OCI-LY7 (cell line): Measurements from ENCODE around the gene ABR. TPM values are rescaled to one million over a fixed set of nuclear protein-coding genes. Genes with fewer than 3 reads are reported as not detected.

Experiments
- BruUV-seq: library from RNA; stranded (reverse); fragments of 400-500 nt; replicated peaks from 2 replicates; lab custom pipeline; 2021; lab: Mats Ljungman, UMichigan
- CTCF ChIA-PET: fragments of 300-600 bp; sonication (Branson Sonifier 250); formaldehyde crosslinking; loops from one replicate; lab custom pipeline; 2022; ENCODE audit warnings: antibody characterized with exemption; ENCODE audit not compliant: unreplicated experiment; lab: Charles Lee
- POLR2A ChIA-PET: fragments of 300-600 bp; sonication (Branson Sonifier 250); formaldehyde crosslinking; loops from one replicate; lab custom pipeline; 2022; ENCODE audit warnings: antibody characterized with exemption; lab: Charles Lee
- DNase-seq: peaks from one replicate; pipeline ENCODE4 v3.0.0-alpha.2; 2015; ENCODE audit warnings: low spot score
- H2AFZ ChIP-seq: fragments of 200-600 bp; sonication (generic), shearing (Covaris generic); 2 replicates; pipeline ENCODE4 v1.6.1; 2014; ENCODE audit warnings: mild to moderate bottlenecking, antibody characterized with exemption, low read length, moderate library complexity
- H3K27ac ChIP-seq: fragments of 200-600 bp; sonication (generic); 2 replicates; pipeline ENCODE4 v1.5.1; 2014; ENCODE audit warnings: mixed run types, low read depth, mild to moderate bottlenecking, moderate library complexity, low read length, inconsistent platforms; ENCODE audit not compliant: poor library complexity, severe bottlenecking
- H3K36me3 ChIP-seq: fragments of 200-600 bp; sonication (generic); 2 replicates; pipeline ENCODE4 v1.6.1; 2014; ENCODE audit warnings: mild to moderate bottlenecking, antibody characterized with exemption, low read length, moderate library complexity, mixed read lengths; ENCODE audit not compliant: insufficient read depth
- H3K4me1 ChIP-seq: fragments of 200-600 bp; sonication (generic); 2 replicates; pipeline ENCODE4 v1.5.1; 2014; ENCODE audit warnings: mild to moderate bottlenecking, low read length; ENCODE audit not compliant: insufficient read depth, poor library complexity, severe bottlenecking
- H3K4me2 ChIP-seq: fragments of 200-600 bp; sonication (generic); 2 replicates; pipeline ENCODE4 v1.6.1; 2014; ENCODE audit warnings: mild to moderate bottlenecking, low read length
- H3K4me3 ChIP-seq: fragments of 200-600 bp; sonication (generic); 2 replicates; pipeline ENCODE4 v1.5.1; 2014; ENCODE audit warnings: mild to moderate bottlenecking, low read depth, low read length; ENCODE audit not compliant: poor library complexity, severe bottlenecking
- H3K79me2 ChIP-seq: fragments of 200-600 bp; sonication (generic); 2 replicates; pipeline ENCODE4 v1.6.1; 2016; ENCODE audit warnings: low read depth, mild to moderate bottlenecking, low read length, moderate library complexity, mixed read lengths; ENCODE audit not compliant: insufficient read depth
- H3K9me2 ChIP-seq: fragments of 200-600 bp; sonication (generic); 2 replicates; pipeline ENCODE4 v1.6.1; 2016; ENCODE audit warnings: mild to moderate bottlenecking, low read length, mixed read lengths; ENCODE audit not compliant: insufficient read depth
- H3K9me3 ChIP-seq: fragments of 200-600 bp; sonication (generic); 2 replicates; pipeline ENCODE4 v1.6.1; 2014; ENCODE audit warnings: mild to moderate bottlenecking, mixed run types, low read length, mixed read lengths
- H4K20me1 ChIP-seq: fragments of 200-600 bp; sonication (generic); 2 replicates; pipeline ENCODE4 v1.6.1; 2014; ENCODE audit warnings: mild to moderate bottlenecking, antibody characterized with exemption, low read length, moderate library complexity, mixed read lengths; ENCODE audit not compliant: insufficient read depth
- EZH2phosphoT487 ChIP-seq: fragments of 200-600 bp; sonication (generic); IDR thresholded peaks from 2 replicates; pipeline ENCODE4 v1.6.1; 2018; ENCODE audit warnings: low read depth, borderline replicate concordance, mild to moderate bottlenecking, mixed run types, antibody characterized with exemption, low read length, moderate library complexity, mixed read lengths
- intact Hi-C: fragments of 100-400 bp; cut with micrococcal nuclease; formaldehyde crosslinking; loops from one replicate; pipeline ENCODE4 v1.10.0; 2022; ENCODE audit not compliant: unreplicated experiment
- total RNA-seq, 2 experiments: library from RNA; depleted of rRNA in 1 of 2; stranded (reverse); fragments of >200 nt in 1 of 2; shearing (Covaris generic) in 1 of 2; gene quantifications; 2 replicates each; pipeline ENCODE4 v1.2.3, GENCODE V29; 2014 to 2022
- TF ChIP-seq, protein P1 (sequence below): fragments of 200-600 bp; sonication (generic); conservative IDR thresholded peaks from 2 replicates; pipeline ENCODE4 v1.5.1; 2014; ENCODE audit warnings: mild to moderate bottlenecking, antibody characterized with exemption, low read length, moderate library complexity, mixed read lengths

ABR gene
- total RNA-seq, 2 experiments from 2014 or later: 164 to 181 TPM

DNA sequence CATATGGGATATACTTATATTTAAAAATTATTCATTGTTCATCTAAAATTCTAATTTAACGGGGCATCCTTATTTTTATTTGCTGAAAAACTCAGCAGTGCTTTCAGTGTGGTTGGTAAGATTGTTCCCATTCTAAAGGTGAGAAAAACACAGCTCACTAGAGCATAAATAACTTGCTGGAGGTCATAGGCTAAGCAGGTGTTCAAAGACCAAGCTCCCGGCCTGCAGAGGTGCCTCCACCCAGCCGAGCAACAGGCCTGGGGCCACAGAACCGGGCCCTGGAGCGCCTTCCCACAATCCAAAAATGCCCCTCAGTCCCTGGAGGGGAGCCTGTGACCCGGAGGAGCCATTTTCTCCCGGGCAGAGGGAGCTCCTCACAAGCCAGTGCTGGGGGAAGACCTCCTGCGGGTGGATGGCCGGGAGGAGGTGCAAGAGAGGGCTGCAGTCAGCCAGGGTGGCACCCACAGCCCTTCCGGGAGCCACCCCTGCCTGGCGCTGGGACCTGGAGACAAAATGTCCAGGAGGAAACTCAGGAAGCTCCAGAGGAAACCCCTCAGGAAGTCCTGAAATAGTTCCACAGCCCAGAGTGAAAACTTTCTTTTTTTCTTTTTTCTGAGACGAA, 14.7 kb downstream of the ABR start:
- peak overlapping the region; percentile 62 for H3K4me2 ChIP-seq
- H3K9me3 ChIP-seq: no peaks in the 10 kb centered on the region
- H3K4me1 ChIP-seq: peaks cover 15% of the 10 kb centered on the region
- H3K27ac ChIP-seq: peak overlapping the region; percentile 52
- DNase-seq: peak; percentile 35
- no peaks in the 10 kb centered on the region for H3K9me2 ChIP-seq
- BruUV-seq: no TSS peak
- POLR2A ChIA-PET: interaction anchor here (0.7 to 0.9 kb wide), 2 partner anchors 17 to 36 kb away, joined by 3 to 4 read pairs; no protein-coding TSS in a partner anchor
- TF ChIP-seq, protein P1, sequence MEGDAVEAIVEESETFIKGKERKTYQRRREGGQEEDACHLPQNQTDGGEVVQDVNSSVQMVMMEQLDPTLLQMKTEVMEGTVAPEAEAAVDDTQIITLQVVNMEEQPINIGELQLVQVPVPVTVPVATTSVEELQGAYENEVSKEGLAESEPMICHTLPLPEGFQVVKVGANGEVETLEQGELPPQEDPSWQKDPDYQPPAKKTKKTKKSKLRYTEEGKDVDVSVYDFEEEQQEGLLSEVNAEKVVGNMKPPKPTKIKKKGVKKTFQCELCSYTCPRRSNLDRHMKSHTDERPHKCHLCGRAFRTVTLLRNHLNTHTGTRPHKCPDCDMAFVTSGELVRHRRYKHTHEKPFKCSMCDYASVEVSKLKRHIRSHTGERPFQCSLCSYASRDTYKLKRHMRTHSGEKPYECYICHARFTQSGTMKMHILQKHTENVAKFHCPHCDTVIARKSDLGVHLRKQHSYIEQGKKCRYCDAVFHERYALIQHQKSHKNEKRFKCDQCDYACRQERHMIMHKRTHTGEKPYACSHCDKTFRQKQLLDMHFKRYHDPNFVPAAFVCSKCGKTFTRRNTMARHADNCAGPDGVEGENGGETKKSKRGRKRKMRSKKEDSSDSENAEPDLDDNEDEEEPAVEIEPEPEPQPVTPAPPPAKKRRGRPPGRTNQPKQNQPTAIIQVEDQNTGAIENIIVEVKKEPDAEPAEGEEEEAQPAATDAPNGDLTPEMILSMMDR: peak; percentile 48
- TF ChIP-seq EZH2phosphoT487: no peak
- CTCF ChIA-PET: interaction anchor here (0.8 to 0.9 kb wide), 2 partner anchors 17 to 22 kb away, joined by 3 read pairs; no protein-coding TSS in a partner anchor
- intact Hi-C loops: loop anchor here (5.0 kb wide), 1 partner anchor 43 kb away; no protein-coding TSS in a partner anchor
- peaks cover 23% of the 10 kb centered on the region for H3K36me3 ChIP-seq
- H4K20me1 ChIP-seq: no peaks in the 10 kb centered on the region; the same call in 1 of the 2 replicates
- no peak overlapping the region for H2AFZ ChIP-seq
- peaks cover 66% of the 10 kb centered on the region for H3K79me2 ChIP-seq
- H3K4me3 ChIP-seq: no peak overlapping the region

DNA sequence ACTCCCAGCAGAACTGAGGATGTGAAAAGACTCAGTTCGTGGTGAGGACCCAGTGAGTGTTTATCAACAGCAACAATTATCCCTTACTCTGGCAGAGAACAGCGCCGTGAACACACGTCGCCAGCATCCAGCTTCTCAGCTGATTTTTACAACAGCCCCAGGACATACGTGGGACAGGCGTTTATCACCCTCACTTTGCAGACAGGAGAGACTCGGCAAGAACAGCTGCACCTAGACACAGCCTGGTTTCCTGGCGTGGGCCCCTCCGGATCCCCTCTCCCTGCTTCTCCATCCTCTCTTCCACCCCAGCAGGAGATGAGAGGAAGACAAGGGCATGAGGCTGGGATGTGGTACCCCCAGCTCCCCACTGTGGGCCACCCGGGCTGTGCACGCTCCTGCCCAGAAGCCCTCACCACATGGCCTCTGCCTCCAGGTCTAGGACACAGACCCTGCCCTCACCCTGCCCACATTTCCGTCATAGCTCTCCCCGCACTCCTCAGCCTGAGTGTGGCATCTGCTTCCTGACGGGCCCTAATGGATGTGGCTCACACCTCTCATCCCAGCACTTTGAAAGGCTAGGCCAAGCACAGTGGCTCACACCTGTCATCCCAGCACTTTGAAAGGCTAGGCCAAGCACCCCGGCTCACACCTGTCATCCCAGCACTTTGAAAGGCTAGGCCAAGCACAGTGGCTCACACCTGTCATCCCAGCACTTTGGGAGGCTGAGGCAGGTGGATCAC, 17.5 kb downstream of the ABR start:
- POLR2A ChIA-PET: interaction anchor here (0.6 kb wide), 2 partner anchors 39 to 352 kb away, joined by 3 read pairs; no protein-coding TSS in a partner anchor
- BruUV-seq: no TSS peak
- TF ChIP-seq, protein P1: no peak
- TF ChIP-seq EZH2phosphoT487: no peak
- Histone ChIP-seq H3K4me1 (peaks cover 15% of the 10 kb centered on the region), H3K79me2 (peaks cover 54% of the 10 kb centered on the region), H3K36me3 (peaks cover 33% of the 10 kb centered on the region), H3K9me2 (no peaks in the 10 kb centered on the region), H3K9me3 (no peaks in the 10 kb centered on the region), H2AFZ (no peak overlapping the region), H3K4me2 (no peak overlapping the region), H4K20me1 (no peaks in the 10 kb centered on the region; the same call in 1 of the 2 replicates), H3K4me3 (no peak overlapping the region), H3K27ac (no peak overlapping the region)
- CTCF ChIA-PET: no interaction called here
- intact Hi-C loops: no loop called here
- DNase-seq: no peak
